Cardiac muscle cell (in vitro differentiated cells and primary cell): ENCODE measurements around the gene STX7. TPM values are rescaled to one million over a fixed set of nuclear protein-coding genes. Genes with fewer than 3 reads are reported as not detected.

Experiments used
- DNase-seq, 2 donors: peaks; one replicate each; pipeline versions ENCODE4 v3.0.0 to v3.0.0-alpha.2; 2010 to 2017; ENCODE audit warnings: low read depth in 1 of 2, low spot score in 1 of 2
- H3K27ac ChIP-seq: fragments of 200-600 bp; sonication (generic); 2 replicates; pipeline ENCODE4 v1.5.1; 2016
- H3K27me3 ChIP-seq: fragments of 200-600 bp; sonication (generic); 2 replicates; pipeline ENCODE4 v1.6.0; 2016; ENCODE audit warnings: control low read depth
- H3K36me3 ChIP-seq: fragments of 200-600 bp; sonication (generic); 2 replicates; pipeline ENCODE4 v1.5.1; 2016; ENCODE audit warnings: control low read depth
- H3K4me1 ChIP-seq: fragments of 200-600 bp; sonication (generic); 2 replicates; pipeline ENCODE4 v1.8.1; 2017; ENCODE audit warnings: low read depth, mild to moderate bottlenecking, mixed run types
- H3K4me3 ChIP-seq: fragments of 200-600 bp; sonication (generic); 2 replicates; pipeline ENCODE4 v1.5.1; 2016; ENCODE audit warnings: mild to moderate bottlenecking
- H3K9me3 ChIP-seq: fragments of 200-600 bp; sonication (generic); 2 replicates; pipeline ENCODE4 v1.5.1; 2017; ENCODE audit warnings: low read depth, mild to moderate bottlenecking, control low read depth
- polyA plus RNA-seq: library from polyadenylated mRNA; unstranded; fragments of >200 nt; fragmentation: Nextera tagmentation; extraction: Ambion mirVana; gene quantifications from 2 replicates; pipeline ENCODE4 v1.2.1, GENCODE V29; 2016
- total RNA-seq: library from RNA; depleted of rRNA; stranded (reverse); fragments of >200 nt; gene quantifications from 2 replicates; pipeline ENCODE4 v1.2.3, GENCODE V29; 2016
- TF ChIP-seq, protein P1 (sequence below): IDR thresholded peaks from 2 replicates; pipeline ENCODE4 v1.5.1; 2012; ENCODE audit warnings: low read depth, mild to moderate bottlenecking, low read length

Gene STX7
- total and polyA plus RNA-seq, 2 experiments from 2014 or later: 28.6 to 37.2 TPM

DNA sequence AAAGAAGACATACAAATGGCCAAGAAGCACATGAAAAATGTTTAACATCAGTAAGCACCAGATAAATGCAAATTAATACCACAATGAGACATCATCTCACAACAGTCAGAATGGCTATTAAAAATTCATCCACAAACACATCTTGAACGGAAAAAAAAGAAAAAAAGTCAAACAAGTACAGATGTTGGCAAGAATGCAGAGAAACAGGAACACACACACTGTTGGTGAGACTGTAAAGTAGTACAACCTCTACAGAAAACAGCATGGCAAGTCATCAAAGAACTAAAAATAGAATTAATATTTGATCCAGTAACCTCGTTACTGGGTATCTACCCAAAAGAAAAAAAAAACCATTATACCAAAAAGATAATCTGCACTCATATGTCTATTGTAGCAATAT, 6.5 kb downstream of the STX7 start:
- H3K27me3 ChIP-seq: no peaks in the 10 kb centered on the region
- TF ChIP-seq, protein P1, sequence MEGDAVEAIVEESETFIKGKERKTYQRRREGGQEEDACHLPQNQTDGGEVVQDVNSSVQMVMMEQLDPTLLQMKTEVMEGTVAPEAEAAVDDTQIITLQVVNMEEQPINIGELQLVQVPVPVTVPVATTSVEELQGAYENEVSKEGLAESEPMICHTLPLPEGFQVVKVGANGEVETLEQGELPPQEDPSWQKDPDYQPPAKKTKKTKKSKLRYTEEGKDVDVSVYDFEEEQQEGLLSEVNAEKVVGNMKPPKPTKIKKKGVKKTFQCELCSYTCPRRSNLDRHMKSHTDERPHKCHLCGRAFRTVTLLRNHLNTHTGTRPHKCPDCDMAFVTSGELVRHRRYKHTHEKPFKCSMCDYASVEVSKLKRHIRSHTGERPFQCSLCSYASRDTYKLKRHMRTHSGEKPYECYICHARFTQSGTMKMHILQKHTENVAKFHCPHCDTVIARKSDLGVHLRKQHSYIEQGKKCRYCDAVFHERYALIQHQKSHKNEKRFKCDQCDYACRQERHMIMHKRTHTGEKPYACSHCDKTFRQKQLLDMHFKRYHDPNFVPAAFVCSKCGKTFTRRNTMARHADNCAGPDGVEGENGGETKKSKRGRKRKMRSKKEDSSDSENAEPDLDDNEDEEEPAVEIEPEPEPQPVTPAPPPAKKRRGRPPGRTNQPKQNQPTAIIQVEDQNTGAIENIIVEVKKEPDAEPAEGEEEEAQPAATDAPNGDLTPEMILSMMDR: no peak

DNA sequence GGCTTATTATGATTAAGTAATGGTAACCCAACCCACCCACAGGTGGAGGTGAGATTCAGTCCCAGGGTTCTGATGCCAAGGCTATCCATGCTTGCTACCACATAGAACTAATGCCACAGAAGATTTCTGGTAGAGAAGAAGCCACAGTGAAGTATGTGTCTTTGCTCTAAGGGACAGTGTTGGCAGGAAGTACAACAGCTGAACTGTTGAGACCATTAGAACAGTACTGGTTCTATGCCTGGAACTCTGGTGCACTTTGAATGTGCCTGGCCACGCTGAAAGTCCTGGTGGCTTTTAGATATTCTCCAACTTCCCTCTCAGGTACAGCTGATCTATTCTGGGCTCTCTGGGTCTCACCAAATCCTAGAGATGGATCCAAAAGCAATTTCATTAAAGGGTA, 7.8 kb downstream of the STX7 start:
- H3K27me3 ChIP-seq: no peaks in the 10 kb centered on the region
- DNase-seq: no peak
- H3K9me3 ChIP-seq: no peaks in the 10 kb centered on the region
- H3K27ac ChIP-seq: no peak overlapping the region
- H3K4me1 ChIP-seq: no peaks in the 10 kb centered on the region
- H3K36me3 ChIP-seq: peaks cover 3% of the 10 kb centered on the region
- no peak overlapping the region for H3K4me3 ChIP-seq
- TF ChIP-seq, protein P1: no peak

More for the DNA sequence above, 6.5 kb downstream of the STX7 start:
- no peak overlapping the region for H3K4me3 ChIP-seq
- no peaks in the 10 kb centered on the region for H3K4me1 ChIP-seq
- H3K9me3 ChIP-seq: no peaks in the 10 kb centered on the region
- no peak overlapping the region for H3K27ac ChIP-seq
- DNase-seq: no peak
- peaks cover under 1% of the 10 kb centered on the region for H3K36me3 ChIP-seq

DNA sequence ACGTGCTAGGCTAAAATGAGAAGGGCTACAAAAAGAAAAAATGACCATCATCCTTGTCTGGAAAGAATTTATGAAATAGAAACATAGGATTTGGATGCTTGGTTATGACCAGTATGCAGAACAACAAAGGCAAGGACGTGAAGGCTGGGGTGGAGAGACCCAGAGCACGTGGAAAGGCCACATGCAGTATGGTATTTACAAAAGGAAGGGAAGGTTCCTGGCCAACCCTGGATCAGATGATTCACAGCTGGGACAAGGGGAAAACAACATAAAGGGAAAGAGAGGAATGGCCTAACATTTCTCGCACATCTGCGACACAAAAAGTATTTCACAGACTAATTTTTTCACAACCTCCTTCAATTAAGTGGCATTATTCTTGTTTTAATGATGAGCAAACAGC, 8.2 kb downstream of the STX7 start:
- no peaks in the 10 kb centered on the region for H3K9me3 ChIP-seq
- no peak for DNase-seq
- no peaks in the 10 kb centered on the region for H3K4me1 ChIP-seq
- no peaks in the 10 kb centered on the region for H3K27me3 ChIP-seq
- H3K27ac ChIP-seq: no peak overlapping the region
- H3K4me3 ChIP-seq: no peak overlapping the region
- TF ChIP-seq, protein P1: no peak
- peaks cover 3% of the 10 kb centered on the region for H3K36me3 ChIP-seq

DNA sequence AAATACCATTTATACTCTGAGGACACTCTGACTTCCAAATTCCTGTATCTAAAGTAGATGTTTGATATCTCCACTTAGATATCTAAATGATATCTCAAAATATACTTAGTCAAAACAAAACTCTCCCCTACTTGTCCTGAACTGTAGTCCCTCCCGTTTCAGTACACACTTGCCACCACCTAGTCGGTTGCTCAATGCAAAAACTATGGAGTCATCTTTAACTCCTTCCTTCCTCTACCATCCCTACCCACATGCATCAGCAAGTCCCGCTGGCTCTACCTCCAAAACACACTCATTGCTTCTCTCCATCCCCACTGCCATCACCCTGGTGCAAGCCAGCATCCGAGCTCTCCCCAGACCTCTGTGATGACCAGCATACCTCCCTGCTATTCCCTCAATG, 13.2 kb downstream of the STX7 start:
- TF ChIP-seq, protein P1: no peak
- Histone ChIP-seq H3K4me1 (no peaks in the 10 kb centered on the region), H3K4me3 (no peak overlapping the region)

DNA sequence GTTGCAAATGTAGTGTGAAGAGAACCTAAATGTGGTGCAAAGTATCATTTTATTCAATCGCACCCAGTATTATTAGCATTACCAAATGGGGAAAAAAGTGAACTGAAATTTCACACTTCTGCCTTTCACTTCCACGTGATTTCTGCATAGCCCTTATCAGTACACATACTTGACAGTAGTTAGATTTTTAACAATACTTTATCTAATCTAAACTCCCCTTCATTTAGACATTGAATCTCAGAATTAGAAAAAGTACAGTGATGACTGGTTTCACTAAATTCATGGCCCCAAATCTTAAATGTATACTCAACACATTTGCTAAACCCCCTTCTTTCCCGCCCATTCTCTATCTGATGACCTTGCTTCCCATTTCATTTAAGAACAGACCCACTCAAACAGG, 14.3 kb downstream of the STX7 start:
- Histone ChIP-seq H3K27me3 (no peaks in the 10 kb centered on the region), H3K4me3 (no peak overlapping the region), H3K9me3 (no peaks in the 10 kb centered on the region), H3K4me1 (no peaks in the 10 kb centered on the region), H3K27ac (no peak overlapping the region), H3K36me3 (peaks cover 11% of the 10 kb centered on the region)
- no peak for DNase-seq
- TF ChIP-seq, protein P1: no peak

More for the DNA sequence above, 13.2 kb downstream of the STX7 start:
- DNase-seq: no peak
- Histone ChIP-seq H3K36me3 (peaks cover 11% of the 10 kb centered on the region), H3K27me3 (no peaks in the 10 kb centered on the region), H3K27ac (no peak overlapping the region), H3K9me3 (no peaks in the 10 kb centered on the region)

DNA sequence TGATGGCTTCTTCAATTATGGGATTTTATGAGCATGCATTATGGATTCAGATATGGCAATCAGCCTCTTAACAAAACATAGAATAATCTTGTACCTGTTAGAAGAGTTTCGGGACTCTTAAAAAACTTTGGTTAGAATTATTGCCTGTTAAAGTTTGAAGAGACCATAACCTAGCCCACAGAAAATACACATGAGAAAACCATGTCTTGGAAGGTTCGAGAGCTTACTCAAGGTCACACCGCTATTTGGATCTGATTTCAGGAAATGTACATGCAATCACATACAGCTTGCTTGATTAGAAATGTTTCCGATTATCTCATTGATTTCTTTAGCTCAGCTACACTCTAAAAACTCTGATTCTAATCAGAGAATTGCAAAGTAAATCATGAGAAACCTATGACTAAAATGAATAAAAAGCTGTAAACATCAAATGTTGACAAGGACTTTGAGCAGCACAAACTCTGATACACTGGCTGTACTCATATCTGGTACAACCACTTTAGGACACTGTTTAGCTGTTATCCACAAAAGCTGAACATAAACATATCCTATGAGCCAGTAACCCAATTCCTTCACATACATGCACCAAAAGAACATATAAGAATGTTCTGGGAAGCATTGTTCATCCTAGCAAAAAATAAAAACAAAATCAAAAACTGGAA, 16.3 kb downstream of the STX7 start:
- H3K36me3 ChIP-seq: peaks cover 11% of the 10 kb centered on the region
- H3K4me3 ChIP-seq: no peak overlapping the region
- H3K27ac ChIP-seq: no peak overlapping the region
- H3K4me1 ChIP-seq: no peaks in the 10 kb centered on the region
- no peak for DNase-seq
- no peaks in the 10 kb centered on the region for H3K27me3 ChIP-seq
- H3K9me3 ChIP-seq: no peaks in the 10 kb centered on the region
- TF ChIP-seq, protein P1: no peak
